PC-3 (cell line): Measurements from ENCODE around the gene PRRT2. TPM values are rescaled to one million over a fixed set of nuclear protein-coding genes. Genes with fewer than 3 reads are reported as not detected.

Experiments
- ATAC-seq: fragments of 200-7000 bp; cut with Tn5 transposase; 2 replicates; pipeline ENCODE4 v1.9.1; 2020; ENCODE audit warnings: mild to moderate bottlenecking, moderate library complexity
- BruUV-seq: library from RNA; stranded (reverse); fragments of 400-500 nt; replicated peaks from 2 replicates; lab custom pipeline; 2021; lab: Mats Ljungman, UMichigan
- CTCF ChIA-PET: fragments of 300-600 bp; sonication (Branson Sonifier 250); formaldehyde crosslinking; loops from one replicate; lab custom pipeline; 2022; ENCODE audit warnings: antibody characterized with exemption; lab: Charles Lee
- POLR2A ChIA-PET: fragments of 300-600 bp; sonication (Branson Sonifier 250); formaldehyde crosslinking; loops from one replicate; lab custom pipeline; 2022; ENCODE audit warnings: antibody characterized with exemption; ENCODE audit not compliant: unreplicated experiment; lab: Charles Lee
- DNase-seq: peaks from one replicate; pipeline ENCODE4 v3.0.0-alpha.2; 2015
- H2AFZ ChIP-seq: fragments of 300-600 bp; sonication (generic); 2 replicates; pipeline ENCODE4 v1.6.0; 2016; ENCODE audit warnings: antibody characterized with exemption, low read length
- H3F3A ChIP-seq: fragments of 300-600 bp; sonication (generic); one replicate; pipeline ENCODE4 v1.6.0; 2017; ENCODE audit warnings: antibody characterized with exemption, low read length, control low read depth, mild to moderate bottlenecking; ENCODE audit not compliant: unreplicated experiment
- H3K27ac ChIP-seq: fragments of 300-600 bp; sonication (generic); 2 replicates; pipeline ENCODE4 v1.5.1; 2016; ENCODE audit warnings: mild to moderate bottlenecking, low read length
- H3K27me3 ChIP-seq: fragments of 300-600 bp; sonication (generic); 2 replicates; pipeline ENCODE4 v1.6.1; 2016; ENCODE audit warnings: low read length, mixed read lengths
- H3K36me3 ChIP-seq: fragments of 300-600 bp; sonication (generic); 2 replicates; pipeline ENCODE4 v1.6.1; 2016; ENCODE audit warnings: low read depth, mixed run types, low read length, mixed read lengths
- H3K4me1 ChIP-seq: fragments of 300-600 bp; sonication (generic); 2 replicates; pipeline ENCODE4 v1.5.1; 2016; ENCODE audit warnings: low read length; ENCODE audit not compliant: insufficient read depth
- H3K4me2 ChIP-seq: fragments of 300-600 bp; sonication (generic); 2 replicates; pipeline ENCODE4 v1.6.0; 2016; ENCODE audit warnings: low read length
- H3K4me3 ChIP-seq: fragments of 300-600 bp; sonication (generic); 2 replicates; pipeline ENCODE4 v1.5.1; 2016; ENCODE audit warnings: mild to moderate bottlenecking, low read length, mixed read lengths
- H3K79me2 ChIP-seq: fragments of 300-600 bp; sonication (generic); 2 replicates; pipeline ENCODE4 v1.6.1; 2017; ENCODE audit warnings: low read length, mixed read lengths
- H3K9ac ChIP-seq: fragments of 300-600 bp; sonication (generic); 2 replicates; pipeline ENCODE4 v1.6.0; 2016; ENCODE audit warnings: mild to moderate bottlenecking, low read length
- H3K9me2 ChIP-seq: fragments of 300-600 bp; sonication (generic); replicated peaks from 2 replicates; pipeline ENCODE4 v1.6.1; 2016; ENCODE audit warnings: mixed run types, low read length, mixed read lengths
- H3K9me3 ChIP-seq: fragments of 300-600 bp; sonication (generic); 2 replicates; pipeline ENCODE4 v1.6.1; 2016; ENCODE audit warnings: low read length, mixed read lengths
- H4K20me1 ChIP-seq: fragments of 300-600 bp; sonication (generic); 2 replicates; pipeline ENCODE4 v1.6.1; 2016; ENCODE audit warnings: low read length, mixed read lengths
- EZH2phosphoT487 ChIP-seq: fragments of 300-600 bp; sonication (generic); IDR thresholded peaks from 2 replicates; pipeline ENCODE4 v1.6.1; 2018; ENCODE audit warnings: mild to moderate bottlenecking, antibody characterized with exemption, low read length, borderline replicate concordance
- intact Hi-C: fragments of 100-400 bp; cut with micrococcal nuclease; formaldehyde crosslinking; loops from 2 replicates; pipeline ENCODE4 v1.9.0; 2023
- total RNA-seq: library from RNA; depleted of rRNA; stranded (reverse); fragments of >200 nt; gene quantifications from 2 replicates; pipeline ENCODE4 v1.2.3, GENCODE V29; 2014
- TF ChIP-seq, protein P1 (sequence below): fragments of 300-600 bp; sonication (generic); conservative IDR thresholded peaks from 2 replicates; pipeline ENCODE4 v1.5.1; 2017; ENCODE audit warnings: antibody characterized with exemption, low read depth, mild to moderate bottlenecking, low read length

PRRT2 gene
- total RNA-seq, 1 experiment from 2014 or later: 0.40 TPM

GRCh38 chr16:29804455-29805231 is 7.3 kb upstream of the PRRT2 start:
- intact Hi-C loops: loop anchor here (5.0 kb wide), 1 partner anchor 102 kb away; no protein-coding TSS in a partner anchor
- Histone ChIP-seq H3K9me2 (no peaks in the 10 kb centered on the region), H3K36me3 (peaks cover 13% of the 10 kb centered on the region; the same call in 1 of the 2 replicates), H3K4me1 (peaks cover 22% of the 10 kb centered on the region), H3K9me3 (no peaks in the 10 kb centered on the region), H3K79me2 (peaks cover 26% of the 10 kb centered on the region), H3F3A (no peaks in the 10 kb centered on the region), H3K9ac (peak overlapping the region; percentile 79), H4K20me1 (0 out of 2 replicates have a peak, but pooled peaks cover 6% of the 10 kb centered on the region), H3K4me3 (peak overlapping the region; percentile 68), H2AFZ (peak overlapping the region; percentile 61), H3K27me3 (no peaks in the 10 kb centered on the region), H3K4me2 (peak overlapping the region; percentile 89), H3K27ac (peak overlapping the region; percentile 75)
- POLR2A ChIA-PET: interaction anchor here (0.6 to 0.7 kb wide), 3 partner anchors 12 to 84 kb away, joined by 3 to 12 read pairs (median 4); no protein-coding TSS in a partner anchor
- CTCF ChIA-PET: interaction anchor here (0.6 to 0.9 kb wide), 2 partner anchors 12 to 44 kb away, joined by 3 read pairs; no protein-coding TSS in a partner anchor
- no peak for ATAC-seq
- TF ChIP-seq, protein P1, sequence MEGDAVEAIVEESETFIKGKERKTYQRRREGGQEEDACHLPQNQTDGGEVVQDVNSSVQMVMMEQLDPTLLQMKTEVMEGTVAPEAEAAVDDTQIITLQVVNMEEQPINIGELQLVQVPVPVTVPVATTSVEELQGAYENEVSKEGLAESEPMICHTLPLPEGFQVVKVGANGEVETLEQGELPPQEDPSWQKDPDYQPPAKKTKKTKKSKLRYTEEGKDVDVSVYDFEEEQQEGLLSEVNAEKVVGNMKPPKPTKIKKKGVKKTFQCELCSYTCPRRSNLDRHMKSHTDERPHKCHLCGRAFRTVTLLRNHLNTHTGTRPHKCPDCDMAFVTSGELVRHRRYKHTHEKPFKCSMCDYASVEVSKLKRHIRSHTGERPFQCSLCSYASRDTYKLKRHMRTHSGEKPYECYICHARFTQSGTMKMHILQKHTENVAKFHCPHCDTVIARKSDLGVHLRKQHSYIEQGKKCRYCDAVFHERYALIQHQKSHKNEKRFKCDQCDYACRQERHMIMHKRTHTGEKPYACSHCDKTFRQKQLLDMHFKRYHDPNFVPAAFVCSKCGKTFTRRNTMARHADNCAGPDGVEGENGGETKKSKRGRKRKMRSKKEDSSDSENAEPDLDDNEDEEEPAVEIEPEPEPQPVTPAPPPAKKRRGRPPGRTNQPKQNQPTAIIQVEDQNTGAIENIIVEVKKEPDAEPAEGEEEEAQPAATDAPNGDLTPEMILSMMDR: no peak
- TF ChIP-seq EZH2phosphoT487: no peak
- TSS peak; percentile 83 for BruUV-seq
- DNase-seq: no peak

DNA sequence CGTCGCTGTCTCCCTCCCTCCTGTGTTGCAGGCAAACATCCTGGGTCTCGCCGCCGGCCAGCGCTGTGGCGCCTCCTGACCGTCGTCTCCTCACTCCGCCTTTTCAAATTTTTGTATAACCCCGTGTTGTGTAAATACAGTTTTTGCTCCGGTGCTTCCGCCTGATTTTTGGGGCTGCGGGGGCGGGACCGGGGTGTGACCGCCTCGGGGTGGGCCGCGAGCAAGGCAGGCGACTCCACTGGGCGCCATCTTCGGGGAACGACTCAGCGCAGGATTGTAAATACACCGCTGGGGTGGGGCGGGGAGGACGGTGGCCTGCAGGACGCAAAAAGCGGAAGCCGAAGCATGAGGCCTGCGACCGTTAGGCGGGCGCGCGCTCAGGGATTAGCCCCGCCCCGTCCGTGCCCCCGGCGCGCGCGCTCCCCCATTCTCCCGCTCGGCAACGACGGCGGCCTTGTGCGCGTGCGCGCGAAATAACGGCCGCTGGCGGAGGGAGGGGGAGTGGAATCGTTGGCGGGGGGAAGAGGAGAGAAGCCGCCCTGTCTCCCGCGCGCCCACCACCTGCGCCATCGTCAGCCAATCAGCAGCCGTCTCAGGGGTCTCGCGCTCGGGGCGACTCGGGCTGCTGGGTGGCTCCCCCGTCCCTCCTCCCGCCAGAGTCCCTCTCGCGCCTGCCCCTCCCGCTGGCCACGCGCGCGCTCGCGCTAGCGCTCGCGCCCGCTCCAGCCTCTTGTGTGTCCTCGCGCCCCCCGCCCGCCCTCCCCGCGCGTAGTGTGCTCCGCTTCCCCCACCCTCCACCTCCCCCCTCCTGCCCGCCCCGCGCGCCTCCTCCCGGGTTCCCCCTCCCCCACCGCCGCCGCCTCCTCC is 6.5 kb upstream of the PRRT2 start:
- Histone ChIP-seq H3K4me2 (peak overlapping the region; percentile 89), H3K27ac (peak overlapping the region; percentile 75), H3K9ac (peak overlapping the region; percentile 79), H3K79me2 (peaks cover 32% of the 10 kb centered on the region), H4K20me1 (0 out of 2 replicates have a peak, but pooled peaks cover 6% of the 10 kb centered on the region), H3K9me2 (no peaks in the 10 kb centered on the region), H3K4me3 (peak overlapping the region; percentile 68), H3K36me3 (peaks cover 10% of the 10 kb centered on the region; the same call in 1 of the 2 replicates), H3K4me1 (peaks cover 29% of the 10 kb centered on the region), H3F3A (no peaks in the 10 kb centered on the region), H2AFZ (peak overlapping the region; percentile 61), H3K27me3 (no peaks in the 10 kb centered on the region), H3K9me3 (no peaks in the 10 kb centered on the region)
- ATAC-seq (peak; percentile 45), DNase-seq (peak; percentile 93)
- no peak for TF ChIP-seq EZH2phosphoT487
- TF ChIP-seq, protein P1: no peak
- intact Hi-C loops: loop anchor here (5.0 kb wide), 1 partner anchor 103 kb away; no protein-coding TSS in a partner anchor
- BruUV-seq: no TSS peak
- ChIA-PET POLR2A (interaction anchor here (0.5 kb wide), 1 partner anchor 9 kb away, joined by 4 read pairs; no protein-coding TSS in a partner anchor), CTCF (no interaction called here)
